Nephron (organoid): ENCODE data around the gene CEP85L.
A peak's percentile ranks its signal among the peaks of the same experiment; 100 is the strongest.

Experiments used
- H3K27ac Mint-ChIP-seq, 3 experiments: 2 replicates each; pipeline ENCODE4 v1.8.0; 2020; ENCODE audit warnings: mixed read lengths in 3 of 3, mild to moderate bottlenecking in 2 of 3, moderate library complexity in 1 of 3
- H3K27me3 Mint-ChIP-seq: 2 replicates; pipeline ENCODE4 v1.8.0; 2021; ENCODE audit warnings: low read depth, mild to moderate bottlenecking, moderate library complexity, mixed read lengths
- H3K36me3 Mint-ChIP-seq: 2 replicates; pipeline ENCODE4 v1.8.0; 2020; ENCODE audit warnings: low read depth, mixed read lengths
- H3K4me1 Mint-ChIP-seq: 2 replicates; pipeline ENCODE4 v1.8.0; 2020; ENCODE audit warnings: mixed read lengths
- H3K4me3 Mint-ChIP-seq, 3 experiments: 2 replicates each; pipeline ENCODE4 v1.8.0; 2020; ENCODE audit warnings: mild to moderate bottlenecking in 3 of 3, mixed read lengths in 3 of 3, moderate library complexity in 2 of 3
- H3K9me3 Mint-ChIP-seq: 2 replicates; pipeline ENCODE4 v1.8.0; 2020; ENCODE audit warnings: mixed read lengths
- TF ChIP-seq, protein P1 (sequence below), 3 experiments: fragments of 200-600 bp; sonication (generic); IDR thresholded peaks; one replicate each; pipeline ENCODE4 v1.5.0; 2021; ENCODE audit warnings: antibody characterized with exemption in 3 of 3; ENCODE audit not compliant: unreplicated experiment in 3 of 3

The CEP85L gene

GRCh38 chr6:118522422-118522821 lies 129.0 kb downstream of the CEP85L start:
- TF ChIP-seq, protein P1, sequence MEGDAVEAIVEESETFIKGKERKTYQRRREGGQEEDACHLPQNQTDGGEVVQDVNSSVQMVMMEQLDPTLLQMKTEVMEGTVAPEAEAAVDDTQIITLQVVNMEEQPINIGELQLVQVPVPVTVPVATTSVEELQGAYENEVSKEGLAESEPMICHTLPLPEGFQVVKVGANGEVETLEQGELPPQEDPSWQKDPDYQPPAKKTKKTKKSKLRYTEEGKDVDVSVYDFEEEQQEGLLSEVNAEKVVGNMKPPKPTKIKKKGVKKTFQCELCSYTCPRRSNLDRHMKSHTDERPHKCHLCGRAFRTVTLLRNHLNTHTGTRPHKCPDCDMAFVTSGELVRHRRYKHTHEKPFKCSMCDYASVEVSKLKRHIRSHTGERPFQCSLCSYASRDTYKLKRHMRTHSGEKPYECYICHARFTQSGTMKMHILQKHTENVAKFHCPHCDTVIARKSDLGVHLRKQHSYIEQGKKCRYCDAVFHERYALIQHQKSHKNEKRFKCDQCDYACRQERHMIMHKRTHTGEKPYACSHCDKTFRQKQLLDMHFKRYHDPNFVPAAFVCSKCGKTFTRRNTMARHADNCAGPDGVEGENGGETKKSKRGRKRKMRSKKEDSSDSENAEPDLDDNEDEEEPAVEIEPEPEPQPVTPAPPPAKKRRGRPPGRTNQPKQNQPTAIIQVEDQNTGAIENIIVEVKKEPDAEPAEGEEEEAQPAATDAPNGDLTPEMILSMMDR (IDR thresholded peaks at IDR 0.05; ENCODE audit: unreplicated experiment in 3 of 3): no peak
- Mint-ChIP-seq H3K4me1 (no peaks in the 10 kb centered on the region), H3K27ac (no peak overlapping the region), H3K4me3 (no peak overlapping the region), H3K9me3 (peaks cover 7% of the 10 kb centered on the region), H3K27me3 (no peaks in the 10 kb centered on the region), H3K36me3 (peaks cover 30% of the 10 kb centered on the region)

DNA sequence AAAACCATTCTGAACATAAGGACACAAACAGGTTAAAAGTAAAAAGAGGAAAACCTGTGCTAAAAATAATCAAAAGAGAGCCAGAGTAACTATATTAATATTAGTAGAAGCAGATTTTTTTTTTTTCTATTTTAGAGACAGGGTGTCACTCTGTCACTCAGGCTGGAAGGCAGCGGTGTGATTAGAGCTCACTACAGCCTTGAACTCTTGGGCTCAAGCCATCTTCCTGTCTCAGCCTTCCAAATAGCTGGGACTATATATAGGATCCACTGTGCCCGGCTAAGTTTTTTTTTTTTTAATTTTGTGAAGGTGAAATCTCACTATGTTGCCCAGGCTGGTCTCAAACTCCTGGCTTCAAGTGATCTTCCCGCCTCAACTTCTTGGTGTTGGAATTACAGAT lies 136.7 kb downstream of the CEP85L start:
- Mint-ChIP-seq H3K36me3 (peaks cover 21% of the 10 kb centered on the region), H3K4me3 (no peak overlapping the region), H3K27me3 (no peaks in the 10 kb centered on the region), H3K9me3 (peaks cover 14% of the 10 kb centered on the region), H3K27ac (no peak overlapping the region), H3K4me1 (no peaks in the 10 kb centered on the region)
- TF ChIP-seq, protein P1 (IDR thresholded peaks at IDR 0.05; ENCODE audit: unreplicated experiment in 3 of 3): no peak

- Mint-ChIP-seq H3K4me3 (no peak overlapping the region), H3K27ac (no peak overlapping the region), H3K36me3 (peaks cover 4% of the 10 kb centered on the region), H3K4me1 (no peaks in the 10 kb centered on the region), H3K9me3 (peaks cover 5% of the 10 kb centered on the region), H3K27me3 (no peaks in the 10 kb centered on the region)
- TF ChIP-seq, protein P1 (IDR thresholded peaks at IDR 0.05; ENCODE audit: unreplicated experiment in 3 of 3): no peak
These were observed 139.3 kb downstream of the CEP85L start for GRCh38 chr6:118511930-118512715.

- no peaks in the 10 kb centered on the region for H3K4me1 Mint-ChIP-seq
- peaks cover 5% of the 10 kb centered on the region for H3K9me3 Mint-ChIP-seq
- TF ChIP-seq, protein P1 (IDR thresholded peaks at IDR 0.05; ENCODE audit: unreplicated experiment in 3 of 3): peak; percentile 51 to 67 (median 59)
- no peak overlapping the region for H3K4me3 Mint-ChIP-seq
- no peak overlapping the region for H3K27ac Mint-ChIP-seq
- H3K36me3 Mint-ChIP-seq: peaks cover 12% of the 10 kb centered on the region
- no peaks in the 10 kb centered on the region for H3K27me3 Mint-ChIP-seq
These were observed 142.3 kb downstream of the CEP85L start for GRCh38 chr6:118509009-118509617.

DNA sequence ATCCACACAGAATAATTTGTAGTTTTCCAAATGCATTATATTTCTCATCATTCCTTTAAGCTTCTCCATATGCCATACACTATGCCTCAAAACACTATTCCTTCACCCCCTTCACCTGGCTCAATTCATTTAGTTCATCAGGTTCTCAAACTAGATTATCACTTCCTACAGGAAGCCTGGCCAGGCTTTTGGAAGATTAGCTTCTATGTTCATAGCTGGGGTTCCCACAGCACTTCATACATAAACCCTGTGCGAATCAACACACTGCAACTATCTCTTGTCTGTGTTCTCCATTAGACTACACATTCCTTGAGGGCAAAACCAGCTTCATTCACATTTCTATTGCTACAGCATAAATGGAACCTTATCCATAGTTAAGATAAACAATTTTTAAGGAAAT lies 143.8 kb downstream of the CEP85L start:
- Mint-ChIP-seq H3K36me3 (peaks cover 18% of the 10 kb centered on the region), H3K4me1 (no peaks in the 10 kb centered on the region), H3K9me3 (peaks cover 3% of the 10 kb centered on the region), H3K27me3 (no peaks in the 10 kb centered on the region), H3K4me3 (no peak overlapping the region), H3K27ac (no peak overlapping the region)
- TF ChIP-seq, protein P1 (IDR thresholded peaks at IDR 0.05; ENCODE audit: unreplicated experiment in 3 of 3): no peak
